ENCODE measurements around the gene NDRG4. TPM values are rescaled to one million over a fixed set of nuclear protein-coding genes. Genes with fewer than 3 reads are reported as not detected.

The NDRG4 gene
- total and polyA plus RNA-seq, 2 experiments from 2014 or later, result 16.3 to 32.1 TPM

- no peak for ATAC-seq
- H3K36me3 Mint-ChIP-seq (ENCODE audit: low read depth), result no peaks in the 10 kb centered on the region
- H4K20me1 ChIP-seq (replicated peaks; ENCODE audit: insufficient read depth), result no peaks in the 10 kb centered on the region
- peak overlapping the region; percentile 90 for H3K4me2 ChIP-seq
- TF ChIP-seq ZNF462 (CRISPR knock-in tag; IDR thresholded peaks at IDR 0.05), result no peak
- TF ChIP-seq JUNB (IDR thresholded peaks at IDR 0.05; ENCODE audit: unreplicated experiment), result no peak
- no peak for TF ChIP-seq ETS1 (IDR thresholded peaks at IDR 0.05)
- no peak for TF ChIP-seq EZH2 (IDR thresholded peaks at IDR 0.05; ENCODE audit: low read depth, unreplicated experiment)
- TF ChIP-seq EZH2phosphoT487 (IDR thresholded peaks at IDR 0.05; ENCODE audit: unreplicated experiment), result no peak
- no peak for TF ChIP-seq REST (IDR thresholded peaks at IDR 0.05; ENCODE audit: unreplicated experiment)
- no peak for TF ChIP-seq POLR2AphosphoS5 (IDR thresholded peaks at IDR 0.05; ENCODE audit: low read depth)
- no peak for TF ChIP-seq ZNF114 (CRISPR knock-in tag; IDR thresholded peaks at IDR 0.05)
- TF ChIP-seq CREB1 (CRISPR knock-in tag; IDR thresholded peaks at IDR 0.05; ENCODE audit: low read depth), result no peak
- no peak for TF ChIP-seq STAT1 (IDR thresholded peaks at IDR 0.05; ENCODE audit: unreplicated experiment)
- peaks cover 58% of the 10 kb centered on the region for H3K27me3 Mint-ChIP-seq (ENCODE audit: insufficient read depth, low read depth, poor library complexity)
- H3K4me1 Mint-ChIP-seq, result peaks cover 13% of the 10 kb centered on the region
- no peaks in the 10 kb centered on the region for H3K36me3 ChIP-seq (ENCODE audit: insufficient read depth)
- no peak for DNase-seq (ENCODE audit: low spot score)
- H3K27me3 ChIP-seq (ENCODE audit: insufficient read depth), result peaks cover 61% of the 10 kb centered on the region
- no peak overlapping the region for H3K27ac ChIP-seq (ENCODE audit: low read depth)
- H3K4me1 ChIP-seq (ENCODE audit: insufficient read depth), result peaks cover 11% of the 10 kb centered on the region; the same call in 1 of the 2 replicates
- no peaks in the 10 kb centered on the region for H3K9me2 ChIP-seq (ENCODE audit: insufficient read depth)
- no peaks in the 10 kb centered on the region; the same call in 1 of the 2 replicates for H3F3A ChIP-seq (replicated peaks; ENCODE audit: low read depth)
- no peak overlapping the region for H3K27ac Mint-ChIP-seq
- no peaks in the 10 kb centered on the region for H3K9me3 Mint-ChIP-seq
- H3K4me3 ChIP-seq, result peak overlapping the region; percentile 68
- no peak overlapping the region; the same call in 2 of the 3 replicates for H3K4me3 Mint-ChIP-seq
- no peaks in the 10 kb centered on the region for H3K79me2 ChIP-seq (replicated peaks; ENCODE audit: insufficient read depth)
- H2AFZ ChIP-seq, result no peak overlapping the region
Measured at GRCh38 chr16:58465817-58466216, 34.1 kb upstream of the NDRG4 start.
